ENCODE measurements around the gene CALCOCO2. TPM values are rescaled to one million over a fixed set of nuclear protein-coding genes. Genes with fewer than 3 reads are reported as not detected.

The CALCOCO2 gene
- total and polyA plus RNA-seq, 2 of the 13 experiments (the other 11 are each of a cell fraction or from before 2014, with no cell fraction given) = 72.9 to 111 TPM

- no peak for TF ChIP-seq MTA3 (CRISPR knock-in tag; IDR thresholded peaks at IDR 0.05)
- peak; percentile 31; the same call in 1 of the 2 replicates for TF ChIP-seq TAF1 (CRISPR knock-in tag; IDR thresholded peaks at IDR 0.05)
- TF ChIP-seq UBTF (CRISPR knock-in tag; IDR thresholded peaks at IDR 0.05) = no peak
- TF ChIP-seq ZNF549 (CRISPR knock-in tag; IDR thresholded peaks at IDR 0.05) = no peak
- no peak for TF ChIP-seq HCFC1 (IDR thresholded peaks at IDR 0.05; ENCODE audit: low read depth, low read length)
- peak; percentile 72; the same call in 1 of the 2 replicates for TF ChIP-seq SOX5 (CRISPR knock-in tag; IDR thresholded peaks at IDR 0.05; ENCODE audit: borderline replicate concordance)
- TF ChIP-seq ARNT (IDR thresholded peaks at IDR 0.05) = no peak
- no peak for TF ChIP-seq IKZF1 (IDR thresholded peaks at IDR 0.05)
- TF ChIP-seq TCF12 (IDR thresholded peaks at IDR 0.05) = no peak
- no peak for TF ChIP-seq TCF12 (CRISPR knock-in tag; IDR thresholded peaks at IDR 0.05)
- no peak for TF ChIP-seq AGO1 (IDR thresholded peaks at IDR 0.05; ENCODE audit: low read depth, low read length, poor library complexity, severe bottlenecking)
- no peak for TF ChIP-seq SRSF1 (optimal IDR thresholded peaks at IDR 0.05; ENCODE audit: low read depth, low read length)
- peak; percentile 48; the same call in 1 of the 2 replicates for TF ChIP-seq ZNF12 (CRISPR knock-in tag; IDR thresholded peaks at IDR 0.05)
- no peak for TF ChIP-seq CCDC6 (CRISPR knock-in tag; IDR thresholded peaks at IDR 0.05)
- no peak for TF ChIP-seq RFXANK (CRISPR knock-in tag; IDR thresholded peaks at IDR 0.05)
- no peak for TF ChIP-seq ZNF747 (CRISPR knock-in tag; IDR thresholded peaks at IDR 0.05; ENCODE audit: borderline replicate concordance)
- peak; percentile 37; the same call in 1 of the 2 replicates for TF ChIP-seq ZNF782 (CRISPR knock-in tag; IDR thresholded peaks at IDR 0.05; ENCODE audit: borderline replicate concordance)
- no peak for TF ChIP-seq RORA (CRISPR knock-in tag; IDR thresholded peaks at IDR 0.05)
- TF ChIP-seq CHD2 (IDR thresholded peaks at IDR 0.05; ENCODE audit: low read depth, low read length) = no peak
- peak; percentile 81 for TF ChIP-seq NFIC (IDR thresholded peaks at IDR 0.05; ENCODE audit: low read length)
- no peak for TF ChIP-seq ZBTB26 (CRISPR knock-in tag; IDR thresholded peaks at IDR 0.05; ENCODE audit: borderline replicate concordance)
These were observed 35.2 kb upstream of the CALCOCO2 start (continued) for GRCh38 chr17:48795444-48796162.
